H9 (cell line): ENCODE measurements around the gene KLF16. TPM values are rescaled to one million over a fixed set of nuclear protein-coding genes. Genes with fewer than 3 reads are reported as not detected.

Experiments
- DNase-seq: peaks from one replicate; pipeline ENCODE4 v3.0.0-alpha.2; 2017
- H2AFZ ChIP-seq: one replicate; pipeline ENCODE4 v1.6.1; 2013; ENCODE audit warnings: mild to moderate bottlenecking, low read length, control low read depth, moderate library complexity
- H2AK5ac ChIP-seq: 2 replicates; pipeline ENCODE4 v1.6.1; 2013; ENCODE audit warnings: low read length, control low read depth, mixed read lengths; ENCODE audit not compliant: insufficient read length
- H2BK120ac ChIP-seq: one replicate; pipeline ENCODE4 v1.6.1; 2013; ENCODE audit warnings: low read depth, mild to moderate bottlenecking, low read length, control low read depth, inconsistent platforms; ENCODE audit not compliant: poor library complexity, severe bottlenecking
- H2BK12ac ChIP-seq: 2 replicates; pipeline ENCODE4 v1.6.1; 2013; ENCODE audit warnings: low read length, control low read depth, mixed read lengths, low read depth; ENCODE audit not compliant: insufficient read length
- H2BK15ac ChIP-seq: 2 replicates; pipeline ENCODE4 v1.6.1; 2013; ENCODE audit warnings: low read depth, low read length, control low read depth
- H2BK20ac ChIP-seq: one replicate; pipeline ENCODE4 v1.6.1; 2013; ENCODE audit warnings: low read depth, mild to moderate bottlenecking, low read length, control low read depth, inconsistent platforms; ENCODE audit not compliant: poor library complexity, severe bottlenecking
- H2BK5ac ChIP-seq: 2 replicates; pipeline ENCODE4 v1.6.1; 2013; ENCODE audit warnings: low read length, control low read depth, mixed read lengths; ENCODE audit not compliant: insufficient read length
- H3K14ac ChIP-seq: 2 replicates; pipeline ENCODE4 v1.6.1; 2013; ENCODE audit warnings: low read length, control low read depth; ENCODE audit not compliant: insufficient read depth
- H3K18ac ChIP-seq: 2 replicates; pipeline ENCODE4 v1.6.1; 2013; ENCODE audit warnings: low read depth, mild to moderate bottlenecking, mixed read lengths, low read length, control low read depth; ENCODE audit not compliant: insufficient read length
- H3K23ac ChIP-seq: 2 replicates; pipeline ENCODE4 v1.6.1; 2013; ENCODE audit warnings: low read length, control low read depth, mixed read lengths, low read depth; ENCODE audit not compliant: insufficient read length
- H3K23me2 ChIP-seq: 2 replicates; pipeline ENCODE4 v1.6.1; 2013; ENCODE audit warnings: low read depth, mild to moderate bottlenecking, mixed read lengths, low read length, control low read depth; ENCODE audit not compliant: insufficient read length, poor library complexity, severe bottlenecking
- H3K27ac ChIP-seq: 2 replicates; pipeline ENCODE4 v1.5.1; 2013; ENCODE audit warnings: low read length, control low read depth, mixed read lengths, low read depth; ENCODE audit not compliant: insufficient read length
- H3K27me3 ChIP-seq: 2 replicates; pipeline ENCODE4 v1.6.1; 2013; ENCODE audit warnings: low read length, control low read depth, inconsistent platforms; ENCODE audit not compliant: insufficient read depth
- H3K4ac ChIP-seq: 2 replicates; pipeline ENCODE4 v1.6.1; 2013; ENCODE audit warnings: low read depth, mild to moderate bottlenecking, control low read depth, inconsistent platforms, low read length, moderate library complexity
- H3K4me1 ChIP-seq: 2 replicates; pipeline ENCODE4 v1.6.1; 2013; ENCODE audit warnings: low read length, control low read depth, inconsistent platforms; ENCODE audit not compliant: insufficient read depth
- H3K4me2 ChIP-seq: 2 replicates; pipeline ENCODE4 v1.6.1; 2013; ENCODE audit warnings: low read length, control low read depth, mixed read lengths; ENCODE audit not compliant: insufficient read length, insufficient read depth
- H3K56ac ChIP-seq: 2 replicates; pipeline ENCODE4 v1.6.1; 2013; ENCODE audit warnings: low read depth, mild to moderate bottlenecking, mixed read lengths, low read length, control low read depth; ENCODE audit not compliant: insufficient read length
- H3K79me1 ChIP-seq: 2 replicates; pipeline ENCODE4 v1.6.1; 2013; ENCODE audit warnings: low read depth, mild to moderate bottlenecking, moderate library complexity, low read length, control low read depth, inconsistent platforms; ENCODE audit not compliant: insufficient read depth, poor library complexity, severe bottlenecking
- H3K79me2 ChIP-seq: 2 replicates; pipeline ENCODE4 v1.6.1; 2013; ENCODE audit warnings: low read length, control low read depth, inconsistent platforms; ENCODE audit not compliant: insufficient read depth
- H3K9ac ChIP-seq: 2 replicates; pipeline ENCODE4 v1.6.1; 2013; ENCODE audit warnings: low read length, control low read depth, mixed read lengths; ENCODE audit not compliant: insufficient read length; ENCODE audit errors: extremely low read depth
- H3K9me3 ChIP-seq: one replicate; pipeline ENCODE4 v1.6.1; 2013; ENCODE audit warnings: low read depth, low read length, inconsistent platforms; ENCODE audit not compliant: control insufficient read depth
- H3T11ph ChIP-seq: one replicate; pipeline ENCODE4 v1.6.1; 2013; ENCODE audit warnings: mild to moderate bottlenecking, low read length, control low read depth, inconsistent platforms
- H4K20me1 ChIP-seq: one replicate; pipeline ENCODE4 v1.6.1; 2013; ENCODE audit not compliant: control insufficient read depth, insufficient read length, insufficient read depth
- H4K5ac ChIP-seq: 2 replicates; pipeline ENCODE4 v1.6.1; 2013; ENCODE audit warnings: low read depth, mild to moderate bottlenecking, mixed read lengths, low read length, control low read depth; ENCODE audit not compliant: insufficient read length
- H4K8ac ChIP-seq: replicated peaks from 2 replicates; pipeline ENCODE4 v1.6.1; 2013; ENCODE audit warnings: low read length, control low read depth, mixed read lengths, low read depth; ENCODE audit not compliant: insufficient read length
- H4K91ac ChIP-seq: 2 replicates; pipeline ENCODE4 v1.6.1; 2013; ENCODE audit warnings: low read depth, mild to moderate bottlenecking, moderate library complexity, mixed read lengths, low read length, control low read depth; ENCODE audit not compliant: insufficient read length
- H3K27ac Mint-ChIP-seq, 3 experiments: 2 replicates in 2 of 3; 3 replicates in 1 of 3; pipeline ENCODE4 v1.8.0; 2020 to 2021; ENCODE audit warnings: mixed read lengths in 3 of 3, mild to moderate bottlenecking in 1 of 3, moderate library complexity in 1 of 3
- H3K27me3 Mint-ChIP-seq: 2 replicates; pipeline ENCODE4 v1.8.0; 2021; ENCODE audit warnings: low read depth, mild to moderate bottlenecking, moderate library complexity, mixed read lengths
- H3K36me3 Mint-ChIP-seq, 3 experiments: 2 replicates in 2 of 3; 3 replicates in 1 of 3; pipeline ENCODE4 v1.8.0; 2020 to 2021; ENCODE audit warnings: low read depth in 3 of 3, mixed read lengths in 3 of 3; ENCODE audit not compliant: insufficient read depth in 1 of 3
- H3K4me1 Mint-ChIP-seq, 2 experiments: 2 replicates each; pipeline ENCODE4 v1.8.0; 2020; ENCODE audit warnings: mixed read lengths in 2 of 2
- H3K4me3 Mint-ChIP-seq, 2 experiments: 2 replicates in 1 of 2; 3 replicates in 1 of 2; pipeline ENCODE4 v1.8.0; 2020 to 2021; ENCODE audit warnings: mild to moderate bottlenecking in 2 of 2, mixed read lengths in 2 of 2, moderate library complexity in 1 of 2
- H3K9me3 Mint-ChIP-seq, 2 experiments: 2 replicates in 1 of 2; 3 replicates in 1 of 2; pipeline ENCODE4 v1.8.0; 2020; ENCODE audit warnings: mild to moderate bottlenecking in 2 of 2, mixed read lengths in 2 of 2, moderate library complexity in 1 of 2
- WGBS: extraction: QIAGEN DNeasy Blood & Tissue Kit; methylation state at CpG from one replicate; pipeline ENCODE4 v1.1.7; 2013; ENCODE audit warnings: missing lambda C conversion rate, low lambda C conversion rate, mixed read lengths; ENCODE audit not compliant: insufficient read length; ENCODE audit errors: extremely low coverage; 5-methylcytosine and 5-hydroxymethylcytosine counted together
- total RNA-seq: library from RNA; stranded (reverse); gene quantifications from 2 replicates; pipeline ENCODE4 v1.2.1, GENCODE V29; 2021
- TF ChIP-seq, protein P1 (sequence below): fragments of 200-600 bp; sonication (generic); conservative IDR thresholded peaks from 3 replicates; pipeline ENCODE4 v1.8.0; 2021; ENCODE audit warnings: antibody characterized with exemption, mild to moderate bottlenecking

Gene KLF16
- total RNA-seq, 1 experiment from 2014 or later = 66.8 TPM

DNA sequence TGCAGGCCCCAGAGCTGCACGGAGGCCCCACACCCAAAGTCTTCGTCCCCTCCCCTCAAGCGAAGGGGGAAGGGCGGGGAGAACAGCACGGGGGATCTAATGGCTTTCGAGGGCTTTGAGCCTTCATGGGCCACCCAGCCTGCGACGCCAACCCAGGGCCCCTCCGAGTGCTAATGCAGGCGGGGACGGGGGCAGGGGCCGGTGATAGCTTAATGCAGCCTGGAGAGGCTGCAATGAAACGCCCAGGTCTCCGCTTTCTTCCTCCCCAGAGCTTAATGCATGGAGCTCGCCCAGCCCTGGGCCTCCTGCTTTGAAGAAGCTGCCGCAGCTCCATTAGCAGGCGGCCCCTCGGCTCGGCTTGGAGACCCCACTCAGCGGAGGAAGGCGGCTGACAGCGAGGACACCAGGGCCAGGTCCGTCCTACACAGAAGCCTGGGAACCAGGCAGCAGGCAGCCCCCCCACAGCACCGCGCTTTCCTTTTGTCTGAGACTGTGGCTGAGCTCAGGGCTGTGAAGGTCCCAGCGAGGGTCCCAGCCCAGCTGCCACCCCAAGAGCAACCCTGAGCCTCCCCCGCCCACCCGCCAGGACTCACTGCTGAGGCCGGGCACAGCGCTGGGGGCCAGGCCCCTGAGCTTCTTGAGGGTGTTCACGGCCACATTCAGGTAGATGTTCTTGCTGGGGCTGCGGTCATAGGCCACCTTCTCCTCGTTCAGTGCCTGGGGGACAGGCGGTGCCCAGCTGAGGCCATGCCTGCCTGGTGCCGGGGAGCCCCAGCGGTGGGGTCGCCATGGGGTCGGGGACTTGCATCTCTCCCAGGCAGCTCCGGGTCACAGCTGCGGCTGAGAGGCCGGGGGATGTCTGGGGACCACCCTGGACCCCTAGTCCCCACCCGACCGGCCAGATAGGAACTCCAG lies 43.8 kb downstream of the KLF16 start:
- H2BK5ac ChIP-seq = no peak overlapping the region
- H3K79me2 ChIP-seq = no peaks in the 10 kb centered on the region
- no peak overlapping the region for H3T11ph ChIP-seq
- H4K5ac ChIP-seq = no peak overlapping the region
- H3K9ac ChIP-seq = no peak overlapping the region
- H3K9me3 ChIP-seq = no peaks in the 10 kb centered on the region
- Mint-ChIP-seq H3K36me3 (peaks cover 8 to 45% (median 43%) of the 10 kb centered on the region in 3 experiments), H3K4me1 (no peaks in the 10 kb centered on the region), H3K4me3 (no peak overlapping the region), H3K9me3 (no peaks in the 10 kb centered on the region), H3K27ac (peak overlapping the region in 1 of 3 experiments; percentile 81; a peak in 1 of 7 replicates), H3K27me3 (no peaks in the 10 kb centered on the region)
- H3K4me2 ChIP-seq = no peak overlapping the region
- H2BK12ac ChIP-seq = no peak overlapping the region
- no peak overlapping the region for H3K14ac ChIP-seq
- H4K8ac ChIP-seq = no peak overlapping the region
- no peak overlapping the region for H2BK15ac ChIP-seq
- no peak overlapping the region for H3K56ac ChIP-seq
- no peak overlapping the region for H2BK120ac ChIP-seq
- no peak overlapping the region for H2BK20ac ChIP-seq
- no peaks in the 10 kb centered on the region for H3K4me1 ChIP-seq
- no peaks in the 10 kb centered on the region for H4K20me1 ChIP-seq
- no peak overlapping the region for H3K18ac ChIP-seq
- H4K91ac ChIP-seq = no peak overlapping the region
- no peak overlapping the region for H2AK5ac ChIP-seq
- TF ChIP-seq, protein P1, sequence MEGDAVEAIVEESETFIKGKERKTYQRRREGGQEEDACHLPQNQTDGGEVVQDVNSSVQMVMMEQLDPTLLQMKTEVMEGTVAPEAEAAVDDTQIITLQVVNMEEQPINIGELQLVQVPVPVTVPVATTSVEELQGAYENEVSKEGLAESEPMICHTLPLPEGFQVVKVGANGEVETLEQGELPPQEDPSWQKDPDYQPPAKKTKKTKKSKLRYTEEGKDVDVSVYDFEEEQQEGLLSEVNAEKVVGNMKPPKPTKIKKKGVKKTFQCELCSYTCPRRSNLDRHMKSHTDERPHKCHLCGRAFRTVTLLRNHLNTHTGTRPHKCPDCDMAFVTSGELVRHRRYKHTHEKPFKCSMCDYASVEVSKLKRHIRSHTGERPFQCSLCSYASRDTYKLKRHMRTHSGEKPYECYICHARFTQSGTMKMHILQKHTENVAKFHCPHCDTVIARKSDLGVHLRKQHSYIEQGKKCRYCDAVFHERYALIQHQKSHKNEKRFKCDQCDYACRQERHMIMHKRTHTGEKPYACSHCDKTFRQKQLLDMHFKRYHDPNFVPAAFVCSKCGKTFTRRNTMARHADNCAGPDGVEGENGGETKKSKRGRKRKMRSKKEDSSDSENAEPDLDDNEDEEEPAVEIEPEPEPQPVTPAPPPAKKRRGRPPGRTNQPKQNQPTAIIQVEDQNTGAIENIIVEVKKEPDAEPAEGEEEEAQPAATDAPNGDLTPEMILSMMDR = no peak
- H3K4ac ChIP-seq = no peak overlapping the region
- no peaks in the 10 kb centered on the region for H3K79me1 ChIP-seq
- H3K27ac ChIP-seq = no peak overlapping the region
- H3K27me3 ChIP-seq = no peaks in the 10 kb centered on the region
- H2AFZ ChIP-seq = no peak overlapping the region
- H3K23ac ChIP-seq = no peak overlapping the region
- DNase-seq = no peak
- H3K23me2 ChIP-seq = no peaks in the 10 kb centered on the region
- WGBS = no CpG with 5 or more reads among the region's 43 CpGs
